MCF 10A (cell line): ENCODE data around the gene GPR39. TPM values are rescaled to one million over a fixed set of nuclear protein-coding genes. Genes with fewer than 3 reads are reported as not detected.

Source experiments
- BruUV-seq: library from RNA; stranded (reverse); fragments of 400-500 nt; replicated peaks from 2 replicates; lab custom pipeline; 2021; lab: Mats Ljungman, UMichigan
- CTCF ChIA-PET: fragments of 300-600 bp; sonication (Branson Sonifier 250); formaldehyde crosslinking; extraction: SDS; loops from one replicate; lab custom pipeline; 2021; ENCODE audit warnings: antibody characterized with exemption, inconsistent platforms; lab: Yijun Ruan, JAX
- POLR2A ChIA-PET: fragments of 300-600, 350-650 bp; sonication (Branson Sonifier 250); formaldehyde crosslinking; extraction: SDS; loops from one replicate; lab custom pipeline; 2020; ENCODE audit warnings: antibody characterized with exemption, inconsistent platforms; lab: Yijun Ruan, JAX
- DNase-seq: peaks from one replicate; pipeline ENCODE4 v3.0.0-alpha.2; 2018; ENCODE audit not compliant: unreplicated experiment
- H3K27ac Mint-ChIP-seq: one replicate; pipeline ENCODE4 v1.8.0; 2022; ENCODE audit warnings: mild to moderate bottlenecking, low read depth, mixed read lengths; ENCODE audit not compliant: unreplicated experiment
- H3K27me3 Mint-ChIP-seq: one replicate; pipeline ENCODE4 v1.8.0; 2022; ENCODE audit warnings: mixed read lengths; ENCODE audit not compliant: insufficient read depth, unreplicated experiment
- H3K36me3 Mint-ChIP-seq: one replicate; pipeline ENCODE4 v1.8.0; 2022; ENCODE audit warnings: mild to moderate bottlenecking, moderate library complexity, mixed read lengths; ENCODE audit not compliant: insufficient read depth, unreplicated experiment
- H3K4me1 Mint-ChIP-seq: one replicate; pipeline ENCODE4 v1.8.0; 2022; ENCODE audit warnings: mixed read lengths; ENCODE audit not compliant: insufficient read depth, unreplicated experiment
- H3K4me3 Mint-ChIP-seq: one replicate; pipeline ENCODE4 v1.8.0; 2022; ENCODE audit warnings: mild to moderate bottlenecking, moderate library complexity, mixed read lengths; ENCODE audit not compliant: unreplicated experiment
- H3K9me3 Mint-ChIP-seq: one replicate; pipeline ENCODE4 v1.8.0; 2022; ENCODE audit warnings: mixed read lengths; ENCODE audit not compliant: unreplicated experiment
- CTCF ChIP-seq: fragments of 200-600 bp; IDR thresholded peaks from one replicate; pipeline ENCODE4 v1.8.0; 2022; ENCODE audit warnings: antibody characterized with exemption, mild to moderate bottlenecking; ENCODE audit not compliant: unreplicated experiment
- intact Hi-C: fragments of 100-400 bp; cut with micrococcal nuclease; formaldehyde crosslinking; loops from 2 replicates; pipeline ENCODE4 v1.14.1; 2022
- total RNA-seq: library from RNA; stranded (reverse); gene quantifications from 2 replicates; pipeline ENCODE4 v1.2.3, GENCODE V29; 2022

Gene GPR39
- total RNA-seq, 1 experiment from 2014 or later: 7.2 TPM

GRCh38 chr2:132373391-132374135 is 43.0 kb upstream of the GPR39 start:
- no peaks in the 10 kb centered on the region for H3K36me3 Mint-ChIP-seq
- ChIA-PET CTCF (no interaction called here), POLR2A (no interaction called here)
- DNase-seq: no peak
- H3K27ac Mint-ChIP-seq: no peak overlapping the region
- no peak for TF ChIP-seq CTCF
- no peaks in the 10 kb centered on the region for H3K27me3 Mint-ChIP-seq
- intact Hi-C loops: no loop called here
- BruUV-seq: no TSS peak
- H3K4me1 Mint-ChIP-seq: no peaks in the 10 kb centered on the region
- no peaks in the 10 kb centered on the region for H3K9me3 Mint-ChIP-seq
- no peak overlapping the region for H3K4me3 Mint-ChIP-seq

DNA sequence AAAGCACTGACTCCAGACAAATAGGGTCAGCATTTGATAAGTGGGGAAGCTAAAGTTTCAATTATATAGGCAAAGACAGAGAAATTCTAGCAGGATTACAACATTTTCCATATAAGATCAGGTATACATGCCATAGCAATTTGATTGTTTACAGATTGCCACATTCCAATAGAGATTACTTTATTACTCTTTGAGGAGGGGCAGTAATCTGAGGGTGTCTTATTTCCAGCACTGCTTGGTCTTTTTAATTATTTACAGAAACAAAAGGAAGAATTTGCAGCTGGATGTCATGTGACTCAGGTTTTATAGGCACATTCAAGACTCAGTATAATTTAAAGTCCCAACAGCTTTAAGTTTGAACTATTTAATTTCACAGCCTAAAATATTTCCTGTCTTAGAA is 42.5 kb upstream of the GPR39 start:
- POLR2A ChIA-PET: no interaction called here
- H3K9me3 Mint-ChIP-seq: no peaks in the 10 kb centered on the region
- no peak overlapping the region for H3K4me3 Mint-ChIP-seq
- no peaks in the 10 kb centered on the region for H3K27me3 Mint-ChIP-seq
- intact Hi-C loops: no loop called here
- CTCF ChIA-PET: no interaction called here
- no peak for DNase-seq
- no peak for TF ChIP-seq CTCF
- H3K27ac Mint-ChIP-seq: no peak overlapping the region
- H3K36me3 Mint-ChIP-seq: no peaks in the 10 kb centered on the region
- no peaks in the 10 kb centered on the region for H3K4me1 Mint-ChIP-seq
- no TSS peak for BruUV-seq

DNA sequence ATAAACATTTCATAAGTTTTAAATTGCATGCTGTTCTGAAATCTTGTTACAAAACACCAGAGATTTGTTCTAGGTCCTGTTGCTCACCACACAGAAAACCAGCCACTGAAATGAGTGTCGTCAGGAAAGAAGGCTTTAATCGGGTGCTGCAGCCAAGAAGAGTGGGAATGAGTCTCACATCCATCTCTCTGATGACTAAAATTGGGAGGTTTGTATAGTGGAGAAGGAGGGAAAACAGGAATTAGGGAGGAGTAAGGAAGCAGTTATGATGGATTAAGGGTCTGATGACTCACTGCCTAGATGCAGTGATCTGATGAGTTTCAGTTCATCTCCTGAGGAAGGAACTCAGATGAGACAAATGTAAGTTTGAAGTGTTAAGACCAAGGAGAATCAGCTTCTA is 42.1 kb upstream of the GPR39 start:
- no peaks in the 10 kb centered on the region for H3K36me3 Mint-ChIP-seq
- CTCF ChIA-PET: interaction anchor here (0.6 kb wide), 1 partner anchor 1819 kb away, joined by 5 read pairs; no protein-coding TSS in a partner anchor

GRCh38 chr2:132374961-132375360 is 41.6 kb upstream of the GPR39 start:
- intact Hi-C loops: no loop called here
- BruUV-seq: no TSS peak
- H3K9me3 Mint-ChIP-seq: no peaks in the 10 kb centered on the region
- H3K4me1 Mint-ChIP-seq: no peaks in the 10 kb centered on the region
- POLR2A ChIA-PET: interaction anchor here (0.8 kb wide), 1 partner anchor 334 kb away, joined by 3 read pairs; no protein-coding TSS in a partner anchor
- H3K27me3 Mint-ChIP-seq: no peaks in the 10 kb centered on the region
- no peak overlapping the region for H3K4me3 Mint-ChIP-seq
- DNase-seq: no peak
- CTCF ChIA-PET: interaction anchor here (0.6 kb wide), 1 partner anchor 1818 kb away, joined by 5 read pairs; no protein-coding TSS in a partner anchor
- H3K36me3 Mint-ChIP-seq: no peaks in the 10 kb centered on the region
- no peak for TF ChIP-seq CTCF
- no peak overlapping the region for H3K27ac Mint-ChIP-seq

More for the DNA sequence above, 42.1 kb upstream of the GPR39 start:
- H3K4me3 Mint-ChIP-seq: no peak overlapping the region
- no peak overlapping the region for H3K27ac Mint-ChIP-seq
- no TSS peak for BruUV-seq
- intact Hi-C loops: no loop called here
- DNase-seq: no peak
- H3K4me1 Mint-ChIP-seq: no peaks in the 10 kb centered on the region
- no peaks in the 10 kb centered on the region for H3K27me3 Mint-ChIP-seq
- POLR2A ChIA-PET: no interaction called here
- H3K9me3 Mint-ChIP-seq: no peaks in the 10 kb centered on the region
- TF ChIP-seq CTCF: no peak
